HepG2 (cell line): ENCODE measurements around the gene MTFR1L. TPM values are rescaled to one million over a fixed set of nuclear protein-coding genes. Genes with fewer than 3 reads are reported as not detected.

ENCODE experiments used
- ATAC-seq: fragments of 200-7000 bp; cut with Tn5 transposase; 3 replicates; pipeline ENCODE4 v1.9.1; 2020; ENCODE audit warnings: mild to moderate bottlenecking, moderate library complexity
- BruUV-seq: library from RNA; stranded (reverse); fragments of 400-500 nt; replicated peaks from 2 replicates; lab custom pipeline; 2021; lab: Mats Ljungman, UMichigan
- CTCF ChIA-PET: fragments of 300-600 bp; formaldehyde crosslinking; extraction: SDS; loops from one replicate; lab custom pipeline; 2021; ENCODE audit warnings: low total read pairs, inconsistent platforms, low intra/inter-chr PET ratio; lab: Yijun Ruan, JAX
- POLR2A ChIA-PET: fragments of 350-600 bp; sonication (Branson Sonifier 250); formaldehyde crosslinking; loops from one replicate; lab custom pipeline; 2020; ENCODE audit warnings: antibody characterized with exemption, inconsistent platforms; lab: Yijun Ruan, JAX
- DNase-seq: peaks from one replicate; pipeline ENCODE4 v3.0.0-alpha.2; 2015; ENCODE audit warnings: low spot score
- FAIRE-seq: peaks from 3 replicates; lab custom pipeline; 2011; peaks lifted over from hg19 to GRCh38; lab: Jason Lieb, UNC
- H2AFZ ChIP-seq: one replicate; pipeline ENCODE4 v1.6.1; 2011; ENCODE audit warnings: low read length, inconsistent platforms
- H3K27ac ChIP-seq: fragments of 300-600 bp; 3 replicates; pipeline ENCODE4 v1.8.0; 2011; ENCODE audit warnings: mixed run types, mild to moderate bottlenecking, mixed read lengths, low read length, inconsistent platforms; ENCODE audit not compliant: insufficient read depth; ENCODE audit errors: extremely low read length
- H3K27me3 ChIP-seq, 2 experiments: fragments of 200-600 bp in 1 of 2; 2 replicates in 1 of 2; 3 replicates in 1 of 2; pipeline versions ENCODE4 v1.6.0 to v1.8.0; 2011; ENCODE audit warnings: low read length in 2 of 2, mild to moderate bottlenecking in 2 of 2, moderate library complexity in 2 of 2, inconsistent platforms in 1 of 2; ENCODE audit not compliant: insufficient read depth in 2 of 2, control insufficient read depth in 1 of 2
- H3K36me3 ChIP-seq, 2 experiments: fragments of 200-600 bp in 1 of 2; replicated peaks in 1 of 2; 2 replicates in 1 of 2; 3 replicates in 1 of 2; pipeline versions ENCODE4 v1.5.1 to v1.8.0; 2011; ENCODE audit warnings: low read length in 2 of 2, inconsistent platforms in 1 of 2; ENCODE audit not compliant: insufficient read depth in 2 of 2, control insufficient read depth in 1 of 2
- H3K4me1 ChIP-seq: 2 replicates; pipeline ENCODE4 v1.5.1; 2012; ENCODE audit warnings: low read length, inconsistent platforms; ENCODE audit not compliant: insufficient read depth
- H3K4me2 ChIP-seq: 2 replicates; pipeline ENCODE4 v1.6.0; 2011; ENCODE audit warnings: low read depth, low read length, inconsistent platforms
- H3K4me3 ChIP-seq, 3 experiments: fragments of 200-600 bp in 1 of 3; sonication (generic), shearing (Covaris generic) in 1 of 3; replicated peaks in 1 of 3; 2 replicates each; pipeline ENCODE4 v1.5.1; 2011 to 2016; ENCODE audit warnings: low read length in 3 of 3, inconsistent platforms in 2 of 3, low read depth in 2 of 3, mild to moderate bottlenecking in 2 of 3, control low read depth in 1 of 3, mixed read lengths in 1 of 3; ENCODE audit not compliant: insufficient read depth in 1 of 3
- H3K79me2 ChIP-seq: one replicate; pipeline ENCODE4 v1.6.1; 2011; ENCODE audit warnings: low read length, inconsistent platforms; ENCODE audit not compliant: insufficient read depth
- H3K9ac ChIP-seq: 2 replicates; pipeline ENCODE4 v1.6.0; 2011; ENCODE audit warnings: mild to moderate bottlenecking, low read depth, low read length, inconsistent platforms; ENCODE audit not compliant: insufficient read depth
- H3K9me3 ChIP-seq: 2 replicates; pipeline ENCODE4 v1.5.1; 2012; ENCODE audit warnings: mild to moderate bottlenecking, low read length
- H4K20me1 ChIP-seq: 2 replicates; pipeline ENCODE4 v1.6.0; 2011; ENCODE audit warnings: inconsistent platforms, mild to moderate bottlenecking, low read length, moderate library complexity; ENCODE audit not compliant: insufficient read depth
- AGO2 ChIP-seq: fragments of 200-400 bp; formaldehyde crosslinking; optimal IDR thresholded peaks from 2 replicates; pipeline ENCODE3; 2017; ENCODE audit warnings: mild to moderate bottlenecking, low read depth, low read length, moderate library complexity
- BRCA1 ChIP-seq: sonication (generic); formaldehyde crosslinking; IDR thresholded peaks from 2 replicates; pipeline ENCODE4 v1.4.0; 2020; ENCODE audit warnings: missing genetic modification reagents
- FOXM1 ChIP-seq: sonication (generic); formaldehyde crosslinking; IDR thresholded peaks from 2 replicates; pipeline ENCODE4 v1.5.0; 2020; ENCODE audit warnings: missing genetic modification reagents
- GABPB1 ChIP-seq: IDR thresholded peaks from 2 replicates; pipeline ENCODE4 v1.6.1; 2016; ENCODE audit warnings: mild to moderate bottlenecking, missing genetic modification reagents, moderate library complexity, missing compliant biosample characterization
- HNRNPUL1 ChIP-seq: fragments of 200-400 bp; formaldehyde crosslinking; IDR thresholded peaks from 2 replicates; pipeline ENCODE4 v1.6.1; 2017; ENCODE audit warnings: low read depth, mild to moderate bottlenecking, low read length, moderate library complexity
- KLF13 ChIP-seq: sonication (generic); formaldehyde crosslinking; IDR thresholded peaks from 2 replicates; pipeline ENCODE4 v1.4.0; 2020; ENCODE audit warnings: mild to moderate bottlenecking, missing genetic modification reagents
- LCORL ChIP-seq, 2 experiments: fragments of 450-650 bp in 1 of 2; sonication (generic) in 1 of 2; formaldehyde crosslinking in 1 of 2; IDR thresholded peaks; 2 replicates each; pipeline versions ENCODE4 v1.5.0 to v1.6.1; 2017 to 2020; ENCODE audit warnings: antibody characterized with exemption in 1 of 2, missing genetic modification reagents in 1 of 2
- PBX2 ChIP-seq: IDR thresholded peaks from 2 replicates; pipeline ENCODE4 v1.6.1; 2016; ENCODE audit warnings: control low read depth
- PITX1 ChIP-seq: sonication (generic); formaldehyde crosslinking; IDR thresholded peaks from 2 replicates; pipeline ENCODE4 v1.5.1; 2020; ENCODE audit warnings: mild to moderate bottlenecking, missing genetic modification reagents
- POLR2A ChIP-seq, 2 experiments: IDR thresholded peaks; 2 replicates each; pipeline ENCODE4 v1.6.1; 2011; ENCODE audit warnings: low read depth in 2 of 2, low read length in 2 of 2, mild to moderate bottlenecking in 1 of 2, moderate library complexity in 1 of 2; ENCODE audit not compliant: insufficient read depth in 1 of 2
- RXRA ChIP-seq: sonication (generic); formaldehyde crosslinking; IDR thresholded peaks from 2 replicates; pipeline ENCODE4 v1.5.1; 2020; ENCODE audit warnings: missing genetic modification reagents
- SAP130 ChIP-seq: IDR thresholded peaks from 2 replicates; pipeline ENCODE4 v1.6.1; 2016; ENCODE audit warnings: low read depth
- ZNF354B ChIP-seq: sonication (generic); formaldehyde crosslinking; IDR thresholded peaks from 2 replicates; pipeline ENCODE4 v1.8.0; 2022; ENCODE audit warnings: mild to moderate bottlenecking, missing genetic modification reagents
- ZNF619 ChIP-seq: sonication (generic); formaldehyde crosslinking; IDR thresholded peaks from 2 replicates; pipeline ENCODE4 v1.4.0; 2020; ENCODE audit warnings: mild to moderate bottlenecking, missing genetic modification reagents
- WGBS: methylation state at CpG from one replicate; pipeline ENCODE4 v1.1.6; 2017; ENCODE audit warnings: low lambda C conversion rate; 5-methylcytosine and 5-hydroxymethylcytosine counted together
- in situ Hi-C: cut with HindIII; loops from 2 replicates; pipeline ENCODE4 v1.10.0; 2017; ENCODE audit warnings: low pct_unique_long_range_greater_than_20kb; ENCODE audit not compliant: extremely low pct_ligation_motif_present
- intact Hi-C: fragments of 100-400 bp; cut with micrococcal nuclease; formaldehyde crosslinking; loops from one replicate; pipeline ENCODE4 v1.10.0; 2022; ENCODE audit not compliant: unreplicated experiment
- polyA plus RNA-seq, 8 experiments: library from polyadenylated mRNA; depleted of rRNA in 3 of 8; stranded (reverse) in 7 of 8; unstranded in 1 of 8; fragments of >200 nt; fragmentation: Illumina TruSeq in 4 of 8; extraction: Trizol in 4 of 8; gene quantifications; 2 replicates each; pipeline versions ENCODE4 v1.2.1 to v1.2.3, GENCODE V29; 2011 to 2016; ENCODE audit warnings: low read depth in 4 of 8, missing spikeins in 1 of 8, mixed read lengths in 1 of 8; ENCODE audit not compliant: insufficient read depth in 1 of 8
- total RNA-seq, 5 experiments: library from RNA; depleted of rRNA; stranded (reverse); fragments of >200 nt; fragmentation: Illumina TruSeq; extraction: Trizol; gene quantifications; 2 replicates each; pipeline ENCODE4 v1.2.3, GENCODE V29; 2016; ENCODE audit warnings: low read depth in 1 of 5
- TF ChIP-seq, protein P1 (sequence below): sonication (generic); formaldehyde crosslinking; IDR thresholded peaks from 2 replicates; pipeline ENCODE4 v1.9.0; 2022; ENCODE audit warnings: missing genetic modification reagents, mild to moderate bottlenecking, borderline replicate concordance
- TF ChIP-seq, protein P2 (sequence below): sonication (generic); formaldehyde crosslinking; IDR thresholded peaks from 2 replicates; pipeline ENCODE4 v1.5.0; 2020; ENCODE audit warnings: mild to moderate bottlenecking, missing genetic modification reagents, moderate library complexity
- TF ChIP-seq, protein P3 (sequence below): sonication (generic); formaldehyde crosslinking; IDR thresholded peaks from 2 replicates; pipeline ENCODE4 v1.5.0; 2020; ENCODE audit warnings: mild to moderate bottlenecking, missing genetic modification reagents, borderline replicate concordance

MTFR1L gene
- total and polyA plus RNA-seq, 2 of the 13 experiments (the other 11 are each of a cell fraction or from before 2014, with no cell fraction given): 38.0 to 55.7 TPM

DNA sequence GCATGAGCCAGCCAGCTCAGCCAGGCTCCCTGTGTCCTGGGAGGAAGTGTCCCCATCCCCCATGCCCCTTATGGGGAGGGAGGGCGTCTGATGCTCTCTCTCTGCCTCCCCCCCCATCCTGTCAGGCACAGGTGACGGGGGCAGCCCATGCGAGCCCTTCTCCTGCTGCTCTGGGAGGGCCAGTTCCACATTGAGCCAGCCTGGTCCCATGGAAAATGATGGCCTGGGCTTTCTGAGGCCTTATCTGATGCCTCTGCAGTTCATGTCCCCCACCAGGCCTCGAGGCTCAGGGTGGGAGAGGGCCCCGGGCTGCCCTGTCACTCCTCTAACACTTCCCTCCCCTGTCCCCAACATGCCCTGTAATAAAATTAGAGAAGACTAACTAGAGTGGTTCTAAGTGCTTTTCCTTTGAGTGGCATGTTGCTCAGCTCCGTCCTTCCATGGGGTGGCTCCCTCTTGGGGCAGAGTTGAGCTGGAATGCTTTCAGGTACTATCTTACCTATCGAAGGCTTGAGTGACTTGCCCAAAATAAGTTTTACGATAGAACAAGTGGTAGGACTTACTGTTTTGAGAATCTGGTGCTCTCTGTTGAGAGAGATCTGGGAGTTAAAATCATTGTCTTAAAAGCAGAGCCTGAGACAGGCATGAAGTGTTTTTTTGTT, 1.8 kb upstream of the MTFR1L start:
- peak overlapping the region; percentile 95 for H3K4me2 ChIP-seq
- ChIA-PET POLR2A (interaction anchor here (1.0 to 3.3 kb wide), 3 partner anchors 8 to 179 kb away, joined by 3 to 20 read pairs (median 10); partner anchors contain the start of gene PAFAH2), CTCF (no interaction called here)
- BruUV-seq: no TSS peak
- intact Hi-C loops: no loop called here
- DNase-seq (peak; percentile 10), ATAC-seq (no peak), FAIRE-seq (peak; percentile 83)
- H3K4me1 ChIP-seq: peaks cover 28% of the 10 kb centered on the region
- no peaks in the 10 kb centered on the region for H3K9me3 ChIP-seq
- H4K20me1 ChIP-seq: peaks cover 4% of the 10 kb centered on the region; the same call in 1 of the 2 replicates
- peak overlapping the region in 2 of 3 experiments; percentile 90 to 94; a peak in 3 of 6 replicates for H3K4me3 ChIP-seq
- peak overlapping the region; percentile 98 for H3K9ac ChIP-seq
- H3K79me2 ChIP-seq: peaks cover 25% of the 10 kb centered on the region
- in situ Hi-C loops: loop anchor here (25.0 kb wide), 1 partner anchor 206 kb away; the partner anchor contains the start of gene MAN1C1
- no peaks in the 10 kb centered on the region; a peak in 1 of 5 replicates for H3K27me3 ChIP-seq
- no peaks in the 10 kb centered on the region for H3K36me3 ChIP-seq
- 23% methylated on average over 4 of the region's 8 CpGs for WGBS
- no peak overlapping the region for H2AFZ ChIP-seq
- H3K27ac ChIP-seq: peak overlapping the region; percentile 98
- no peak for TF ChIP-seq SAP130
- TF ChIP-seq ZNF619 (CRISPR knock-in tag): 0 out of 2 replicates have a peak, but pooled peaks have one; percentile 47
- TF ChIP-seq PBX2: 0 out of 2 replicates have a peak, but pooled peaks have one; percentile 30
- TF ChIP-seq, protein P1, sequence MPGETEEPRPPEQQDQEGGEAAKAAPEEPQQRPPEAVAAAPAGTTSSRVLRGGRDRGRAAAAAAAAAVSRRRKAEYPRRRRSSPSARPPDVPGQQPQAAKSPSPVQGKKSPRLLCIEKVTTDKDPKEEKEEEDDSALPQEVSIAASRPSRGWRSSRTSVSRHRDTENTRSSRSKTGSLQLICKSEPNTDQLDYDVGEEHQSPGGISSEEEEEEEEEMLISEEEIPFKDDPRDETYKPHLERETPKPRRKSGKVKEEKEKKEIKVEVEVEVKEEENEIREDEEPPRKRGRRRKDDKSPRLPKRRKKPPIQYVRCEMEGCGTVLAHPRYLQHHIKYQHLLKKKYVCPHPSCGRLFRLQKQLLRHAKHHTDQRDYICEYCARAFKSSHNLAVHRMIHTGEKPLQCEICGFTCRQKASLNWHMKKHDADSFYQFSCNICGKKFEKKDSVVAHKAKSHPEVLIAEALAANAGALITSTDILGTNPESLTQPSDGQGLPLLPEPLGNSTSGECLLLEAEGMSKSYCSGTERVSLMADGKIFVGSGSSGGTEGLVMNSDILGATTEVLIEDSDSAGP: 0 out of 2 replicates have a peak, but pooled peaks have one; percentile 15
- TF ChIP-seq POLR2A (IDR thresholded peaks at IDR 0.05; ENCODE audit: insufficient read depth in 1 of 2, low read depth in 2 of 2, low read length in 2 of 2): 0 out of 4 replicates have a peak, but pooled peaks of 1 of the 2 experiments have one; percentile 40
- TF ChIP-seq BRCA1 (CRISPR knock-in tag): 0 out of 2 replicates have a peak, but pooled peaks have one; percentile 28
- TF ChIP-seq LCORL (IDR thresholded peaks at IDR 0.05): no peak
- peak; percentile 16; the same call in 1 of the 2 replicates for TF ChIP-seq LCORL (CRISPR knock-in tag; IDR thresholded peaks at IDR 0.05)
- TF ChIP-seq, protein P2, sequence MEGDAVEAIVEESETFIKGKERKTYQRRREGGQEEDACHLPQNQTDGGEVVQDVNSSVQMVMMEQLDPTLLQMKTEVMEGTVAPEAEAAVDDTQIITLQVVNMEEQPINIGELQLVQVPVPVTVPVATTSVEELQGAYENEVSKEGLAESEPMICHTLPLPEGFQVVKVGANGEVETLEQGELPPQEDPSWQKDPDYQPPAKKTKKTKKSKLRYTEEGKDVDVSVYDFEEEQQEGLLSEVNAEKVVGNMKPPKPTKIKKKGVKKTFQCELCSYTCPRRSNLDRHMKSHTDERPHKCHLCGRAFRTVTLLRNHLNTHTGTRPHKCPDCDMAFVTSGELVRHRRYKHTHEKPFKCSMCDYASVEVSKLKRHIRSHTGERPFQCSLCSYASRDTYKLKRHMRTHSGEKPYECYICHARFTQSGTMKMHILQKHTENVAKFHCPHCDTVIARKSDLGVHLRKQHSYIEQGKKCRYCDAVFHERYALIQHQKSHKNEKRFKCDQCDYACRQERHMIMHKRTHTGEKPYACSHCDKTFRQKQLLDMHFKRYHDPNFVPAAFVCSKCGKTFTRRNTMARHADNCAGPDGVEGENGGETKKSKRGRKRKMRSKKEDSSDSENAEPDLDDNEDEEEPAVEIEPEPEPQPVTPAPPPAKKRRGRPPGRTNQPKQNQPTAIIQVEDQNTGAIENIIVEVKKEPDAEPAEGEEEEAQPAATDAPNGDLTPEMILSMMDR (CRISPR knock-in tag): peak; percentile 52
- TF ChIP-seq HNRNPUL1: no peak
- TF ChIP-seq, protein P3, sequence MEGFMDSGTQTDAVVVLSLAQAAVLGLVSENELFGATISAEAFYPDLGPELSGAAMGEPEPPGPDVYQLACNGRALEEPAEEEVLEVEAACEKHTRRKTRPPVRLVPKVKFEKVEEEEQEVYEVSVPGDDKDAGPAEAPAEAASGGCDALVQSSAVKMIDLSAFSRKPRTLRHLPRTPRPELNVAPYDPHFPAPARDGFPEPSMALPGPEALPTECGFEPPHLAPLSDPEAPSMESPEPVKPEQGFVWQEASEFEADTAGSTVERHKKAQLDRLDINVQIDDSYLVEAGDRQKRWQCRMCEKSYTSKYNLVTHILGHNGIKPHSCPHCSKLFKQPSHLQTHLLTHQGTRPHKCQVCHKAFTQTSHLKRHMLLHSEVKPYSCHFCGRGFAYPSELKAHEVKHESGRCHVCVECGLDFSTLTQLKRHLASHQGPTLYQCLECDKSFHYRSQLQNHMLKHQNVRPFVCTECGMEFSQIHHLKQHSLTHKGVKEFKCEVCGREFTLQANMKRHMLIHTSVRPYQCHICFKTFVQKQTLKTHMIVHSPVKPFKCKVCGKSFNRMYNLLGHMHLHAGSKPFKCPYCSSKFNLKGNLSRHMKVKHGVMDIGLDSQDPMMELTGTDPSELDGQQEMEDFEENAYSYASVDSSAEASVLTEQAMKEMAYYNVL (CRISPR knock-in tag): 0 out of 2 replicates have a peak, but pooled peaks have one; percentile 42
- peak; percentile 42; the same call in 1 of the 2 replicates for TF ChIP-seq ZNF354B
- 0 out of 2 replicates have a peak, but pooled peaks have one; percentile 4 for TF ChIP-seq PITX1 (CRISPR knock-in tag)
- 0 out of 2 replicates have a peak, but pooled peaks have one; percentile 57 for TF ChIP-seq KLF13 (CRISPR knock-in tag)
- 0 out of 2 replicates have a peak, but pooled peaks have one; percentile 23 for TF ChIP-seq GABPB1 (CRISPR knock-in tag)
- TF ChIP-seq RXRA (CRISPR knock-in tag): peak; percentile 18; the same call in 1 of the 2 replicates
- TF ChIP-seq AGO2: peak; percentile 65
- no peak for TF ChIP-seq FOXM1 (CRISPR knock-in tag)
